Activated effector memory CD4-positive, alpha-beta T cell treated with Interleukin-2 at 50 U/mL for 16 hours (primary cell): Measurements from ENCODE around the gene MPPED2.
"Not testable (repeated sequence)": the region's sequence is repeated elsewhere in the genome, so short reads cannot be mapped to it uniquely, and the experiment has no call there.

Experiments
- DNase-seq: peaks from one replicate; pipeline ENCODE4 v3.0.0-alpha.2; 2020

Gene MPPED2

DNA sequence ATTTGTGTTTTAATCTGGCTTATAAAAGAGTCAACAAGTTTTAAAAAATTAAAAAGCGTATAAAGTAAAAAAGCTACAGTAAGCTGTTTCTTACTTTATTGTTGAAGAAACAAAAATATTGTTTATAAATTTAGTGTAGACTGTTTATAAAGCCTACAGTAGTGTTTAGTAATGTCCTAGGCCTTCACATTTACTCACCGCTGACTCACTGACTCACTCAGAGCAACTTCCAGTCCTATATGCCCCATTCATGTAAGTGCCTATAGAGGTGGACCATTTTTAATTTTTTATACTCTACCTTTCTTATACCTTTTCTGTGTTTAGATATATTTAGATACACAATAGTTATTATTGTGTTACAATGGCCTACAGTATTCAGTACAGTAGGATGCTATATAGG lies 12.2 kb downstream of the MPPED2 start:
- no peak for DNase-seq

DNA sequence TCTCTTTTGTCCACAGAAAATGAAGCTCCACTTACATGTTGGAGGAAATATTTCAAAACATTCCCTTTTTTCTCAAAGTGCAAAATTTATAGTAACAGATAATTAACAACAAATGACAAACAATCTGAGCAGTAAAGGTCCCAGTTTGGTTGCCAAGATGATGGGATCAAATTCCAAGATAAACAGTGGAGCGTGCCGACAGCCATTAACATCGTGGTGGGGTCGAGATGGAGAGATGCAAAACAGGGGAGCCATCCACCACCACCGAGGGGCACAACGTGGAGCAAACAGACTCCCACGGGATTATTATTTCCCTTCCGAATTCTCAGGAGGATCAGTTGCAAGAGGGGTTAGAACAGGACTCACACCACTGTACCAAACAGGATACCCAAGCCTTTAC lies 17.2 kb downstream of the MPPED2 start:
- DNase-seq: no peak

DNA sequence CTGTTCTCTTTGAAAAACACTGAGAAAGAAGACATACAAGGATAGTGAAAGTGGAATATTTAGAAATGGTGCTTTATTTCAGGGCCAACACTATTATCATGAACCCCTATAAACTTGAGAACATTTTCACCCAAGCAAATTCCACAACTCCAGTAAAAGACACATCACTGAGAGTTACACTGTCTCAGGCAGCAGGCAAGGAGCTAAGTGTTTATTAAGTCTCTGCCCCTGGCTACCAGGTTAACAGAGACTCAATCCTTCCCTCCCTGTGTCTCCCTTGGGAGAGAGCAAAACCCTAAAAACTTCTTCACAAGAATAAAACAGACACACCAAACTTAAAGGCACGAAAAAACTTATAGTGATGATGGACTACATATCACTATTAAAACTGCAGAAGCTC lies 18.5 kb downstream of the MPPED2 start:
- no peak for DNase-seq

DNA sequence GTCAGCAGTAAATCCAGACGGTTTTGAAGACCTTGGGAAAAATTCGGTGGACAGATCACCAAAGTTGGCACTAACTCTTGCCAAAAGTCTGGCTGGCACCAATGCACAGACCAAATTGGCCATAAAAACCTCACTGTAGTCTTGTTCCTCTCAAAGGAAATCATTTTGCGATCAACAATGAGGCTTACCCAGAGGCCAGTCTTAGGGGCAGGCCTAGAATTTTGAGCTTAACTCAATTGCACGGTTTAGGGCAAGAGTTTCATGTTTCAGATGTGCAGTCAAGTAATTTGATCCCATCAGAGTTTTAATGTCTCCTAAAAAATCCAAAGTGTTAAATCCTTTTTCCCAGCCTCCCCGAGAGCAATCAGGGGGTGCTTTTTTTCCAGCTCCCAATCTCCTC lies 19.0 kb downstream of the MPPED2 start:
- no peak for DNase-seq

DNA sequence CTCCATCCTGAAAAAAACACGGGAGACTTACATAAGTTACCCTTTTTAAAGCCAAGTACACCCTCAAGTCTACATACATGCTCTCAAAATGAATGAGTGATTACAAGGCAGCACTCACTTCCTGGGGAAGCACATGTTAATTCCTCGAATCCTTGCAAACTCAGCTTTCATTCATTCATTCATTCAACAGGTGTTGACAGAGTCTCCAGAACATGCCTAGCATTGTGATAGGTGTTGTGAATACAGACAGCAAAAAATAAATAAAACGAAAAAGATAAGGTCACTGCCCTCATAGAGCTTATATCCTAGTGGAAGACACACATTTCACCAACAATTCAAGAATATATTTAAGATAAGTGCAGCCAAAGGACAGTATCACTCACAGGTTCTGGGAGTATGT lies 19.7 kb downstream of the MPPED2 start:
- DNase-seq: no peak

DNA sequence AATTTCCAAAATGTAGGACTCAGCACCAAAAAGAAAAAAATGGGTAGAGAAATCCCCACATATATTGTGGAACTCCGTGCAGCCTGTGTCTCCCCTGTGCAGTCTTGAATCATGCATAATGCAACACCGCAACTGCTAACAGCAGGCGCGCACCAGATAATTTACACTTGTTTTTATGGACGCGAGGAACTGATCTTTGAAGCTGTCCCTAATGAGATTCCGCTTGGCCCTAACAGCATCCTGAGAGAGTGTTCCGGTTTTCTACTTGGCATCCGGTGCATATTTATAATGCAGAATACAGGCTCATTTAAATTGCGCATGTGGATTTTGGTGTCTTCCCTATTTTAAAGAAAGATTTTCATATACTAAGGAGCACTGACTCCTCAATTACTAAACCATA lies 21.1 kb downstream of the MPPED2 start:
- DNase-seq: no peak

DNA sequence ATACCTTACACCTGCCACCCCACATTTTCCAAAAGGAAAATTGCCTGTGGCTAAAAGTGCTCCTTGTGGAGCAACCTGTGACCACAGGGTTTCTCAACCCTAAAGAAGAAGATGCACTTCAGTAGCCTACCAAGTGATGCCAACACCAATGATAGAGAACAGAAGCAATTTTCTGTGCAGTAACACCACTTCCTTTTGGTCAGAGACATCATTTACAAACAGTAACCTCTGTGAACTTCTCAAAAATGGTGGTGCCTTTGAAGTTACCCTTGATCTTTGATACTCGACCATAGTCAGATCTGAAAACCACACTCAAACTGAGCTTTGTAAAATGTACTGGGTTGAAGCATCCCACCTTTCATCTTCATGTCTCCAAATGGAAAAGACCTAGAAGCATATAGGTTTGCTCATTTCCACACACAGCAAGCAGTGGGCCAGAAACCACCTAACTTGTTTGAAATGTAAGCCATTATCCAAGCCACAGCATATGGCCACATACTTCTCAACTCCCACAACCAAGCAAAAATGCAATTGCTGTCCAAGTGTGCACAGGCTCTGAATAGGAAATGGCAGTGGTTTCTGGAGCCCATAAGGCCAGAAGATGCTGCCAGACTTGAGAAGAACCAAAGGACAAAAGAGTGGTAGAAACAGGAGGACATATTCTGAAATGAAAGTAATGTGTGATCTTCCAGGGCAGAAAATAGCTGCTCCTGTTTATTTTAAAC lies 24.3 kb downstream of the MPPED2 start:
- no peak for DNase-seq

DNA sequence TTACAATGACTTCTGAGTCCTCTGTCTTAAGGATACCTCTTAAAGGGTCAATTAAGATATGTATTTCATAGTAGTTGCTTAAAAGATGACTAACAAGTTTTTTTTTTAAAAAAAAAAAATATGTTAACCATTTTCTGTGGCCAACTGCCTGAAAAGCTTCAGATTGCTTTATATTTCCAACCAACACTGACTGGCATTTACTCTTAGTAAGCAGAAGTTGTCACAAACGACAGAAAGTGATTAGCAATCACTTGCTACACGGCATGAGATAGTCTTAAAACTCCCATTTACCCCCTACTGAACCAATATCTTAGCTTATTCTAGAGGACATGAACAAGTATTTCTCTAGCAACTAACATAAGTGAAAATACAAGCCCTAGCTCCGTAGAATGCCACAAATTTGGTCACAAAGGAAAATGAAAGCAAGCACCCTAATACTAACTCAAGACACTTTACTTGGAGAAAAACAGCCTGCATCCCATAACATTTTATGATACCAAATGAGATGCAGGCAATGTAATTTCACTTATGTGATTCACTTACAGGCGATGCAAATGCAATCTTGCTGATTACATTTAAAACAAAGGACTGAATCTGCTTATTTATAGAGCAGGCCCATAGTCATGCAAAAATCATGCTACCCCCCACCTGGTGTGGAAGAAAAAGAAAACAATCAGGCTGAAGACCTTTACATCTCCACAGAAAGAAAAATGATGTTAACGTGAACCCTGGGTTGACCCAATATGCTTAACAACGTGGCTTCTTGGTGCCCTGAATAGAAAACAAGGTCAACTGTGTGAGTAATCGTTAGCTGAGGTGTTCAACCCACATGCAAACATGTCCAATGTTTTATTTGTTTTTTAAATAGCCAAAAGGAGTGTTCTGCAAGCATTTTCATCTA lies 25.7 kb downstream of the MPPED2 start:
- DNase-seq: no peak

DNA sequence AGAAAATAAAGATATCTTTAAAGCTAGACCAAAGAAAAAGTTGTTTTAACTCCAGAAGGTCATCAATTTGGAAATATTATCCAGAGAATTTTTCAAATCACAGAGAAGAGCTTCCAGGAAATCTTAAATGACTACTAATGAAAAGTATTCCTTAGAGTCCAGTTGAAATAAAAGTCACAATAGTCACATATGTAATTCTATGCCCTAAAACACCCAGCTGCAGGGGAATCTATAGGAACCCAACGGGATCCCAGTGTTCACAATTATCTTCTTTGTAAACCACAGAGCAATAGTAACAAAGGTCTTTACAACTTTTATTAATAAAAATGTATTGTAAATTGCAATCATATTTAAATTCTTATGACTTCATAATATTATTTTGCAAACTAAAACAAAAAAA lies 27.1 kb downstream of the MPPED2 start:
- no peak for DNase-seq

DNA sequence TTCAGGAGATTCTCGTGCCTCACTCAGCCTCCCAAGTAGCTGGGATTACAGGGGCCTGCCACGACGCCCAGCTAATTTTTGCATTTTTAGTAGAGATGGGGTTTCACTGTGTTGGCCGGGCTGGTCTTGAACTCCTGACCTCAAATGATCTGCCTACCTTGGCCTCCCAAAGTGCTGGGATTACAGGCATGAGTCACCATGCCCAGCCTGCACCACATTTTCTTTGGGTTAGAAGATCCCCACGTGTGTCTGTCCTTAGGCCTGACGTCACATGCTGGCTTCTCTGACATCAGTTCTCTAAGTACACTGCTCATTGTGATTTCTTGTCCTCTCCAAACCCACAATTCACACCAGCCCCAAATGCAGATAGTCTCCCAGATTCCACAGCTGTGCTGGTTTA lies 31.6 kb downstream of the MPPED2 start:
- not testable (repeated sequence) for DNase-seq

DNA sequence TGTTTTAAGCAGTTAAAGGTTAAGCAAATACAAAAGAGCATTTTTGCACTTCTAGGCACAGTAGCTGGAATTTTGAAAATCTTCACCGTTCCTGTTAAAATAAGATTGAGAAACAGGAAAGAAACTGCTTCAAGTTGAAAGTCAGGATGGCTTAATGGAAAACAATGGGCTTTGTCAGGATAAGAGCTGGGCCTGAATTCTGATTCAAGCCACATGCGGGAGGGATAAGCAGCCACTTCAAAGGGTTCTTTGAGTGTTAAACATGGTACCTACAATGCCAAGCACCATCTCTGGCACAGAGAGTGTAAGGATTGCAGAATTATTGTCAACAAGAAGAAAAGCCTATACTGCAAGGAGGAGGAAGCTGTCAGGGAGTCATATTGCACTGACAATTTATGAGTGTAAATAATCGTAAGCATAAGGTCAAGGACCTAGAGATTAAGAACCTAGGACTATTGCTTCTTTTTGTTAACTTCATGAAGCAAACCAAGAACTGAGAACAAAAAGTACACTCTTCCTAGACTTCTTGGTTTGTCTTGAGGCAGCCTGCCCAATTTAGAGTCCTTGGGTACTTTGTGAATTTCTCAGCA lies 32.5 kb downstream of the MPPED2 start:
- no peak for DNase-seq

DNA sequence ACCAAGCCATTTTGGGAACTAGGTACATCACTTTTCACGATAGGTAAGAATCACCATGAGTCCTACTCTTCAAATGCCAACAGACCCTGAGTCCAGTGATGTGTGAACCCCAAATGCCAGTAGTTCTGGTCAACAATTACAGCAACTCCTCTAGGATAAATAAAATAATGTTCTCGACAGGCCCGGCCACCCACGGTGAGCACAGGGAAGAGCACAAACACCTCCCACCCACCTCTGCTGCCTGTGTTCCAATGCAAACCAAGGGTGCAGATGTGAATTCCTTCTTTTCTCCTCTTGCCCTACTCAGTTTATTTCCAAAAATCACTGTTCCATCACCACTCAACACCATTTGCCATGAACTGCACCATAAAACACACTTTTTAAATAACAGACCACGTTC lies 33.3 kb downstream of the MPPED2 start:
- DNase-seq: no peak

DNA sequence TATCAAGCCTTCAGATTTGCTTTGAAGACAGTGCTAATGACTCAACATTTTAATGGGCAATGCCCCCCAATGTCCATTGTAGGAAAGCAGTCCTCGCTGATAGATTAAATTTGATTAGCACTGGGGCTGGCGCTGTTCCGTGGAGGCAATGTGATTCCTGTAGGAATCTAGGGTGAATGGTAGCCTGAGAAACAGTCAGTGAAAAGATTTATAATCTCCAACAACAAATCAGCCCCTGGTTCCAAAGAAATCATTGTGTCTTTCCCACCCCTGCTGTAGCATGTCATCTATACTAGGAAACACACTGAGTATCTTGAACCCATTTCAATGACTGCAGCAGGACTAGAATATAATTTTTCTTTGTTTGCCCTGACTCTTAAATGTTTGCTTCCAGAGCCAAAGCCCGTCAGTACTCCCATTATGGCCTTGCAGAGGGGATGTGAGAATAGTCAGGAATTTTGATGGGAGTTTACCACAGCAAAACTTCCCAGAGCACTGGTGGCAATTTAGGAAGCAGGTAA lies 36.1 kb downstream of the MPPED2 start:
- DNase-seq: no peak

DNA sequence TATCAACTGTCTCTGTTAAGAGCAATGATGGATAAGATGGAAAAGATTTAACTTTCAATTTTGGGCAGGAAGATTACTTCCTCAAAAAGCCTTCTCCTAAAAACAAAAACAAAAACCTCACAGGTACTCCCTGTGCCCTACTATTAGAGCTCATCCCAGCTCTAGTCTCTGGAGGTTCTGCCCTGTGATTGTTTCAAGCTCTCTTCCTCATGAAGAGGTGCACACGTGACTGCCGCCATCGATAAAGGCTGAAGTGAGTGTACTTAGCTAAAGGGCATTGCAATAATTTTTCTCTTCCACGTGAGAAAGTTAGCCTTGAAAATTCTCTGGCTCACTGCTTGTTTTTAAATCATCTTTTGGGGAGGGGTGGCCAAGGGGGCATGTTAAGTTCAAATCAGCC lies 36.6 kb downstream of the MPPED2 start:
- DNase-seq: no peak

DNA sequence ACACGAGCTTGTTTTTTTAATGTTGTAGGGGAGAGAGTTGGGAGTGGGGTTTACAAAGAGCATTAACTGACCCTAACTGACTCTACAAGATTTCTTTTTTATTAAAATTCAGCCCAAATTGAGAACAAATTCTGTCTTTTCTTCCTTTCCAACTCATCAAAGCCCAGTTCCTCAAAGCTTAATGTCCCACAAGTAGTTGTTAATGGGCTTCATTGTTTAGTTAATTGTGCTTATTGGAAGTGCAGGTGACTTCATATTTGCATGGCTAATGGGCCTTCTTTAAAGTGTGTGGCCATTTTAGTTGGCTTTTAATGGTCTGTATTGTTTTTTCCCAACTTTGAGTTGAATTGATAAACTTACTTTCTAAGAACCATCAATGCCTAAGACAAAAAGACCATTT lies 39.8 kb downstream of the MPPED2 start:
- no peak for DNase-seq

DNA sequence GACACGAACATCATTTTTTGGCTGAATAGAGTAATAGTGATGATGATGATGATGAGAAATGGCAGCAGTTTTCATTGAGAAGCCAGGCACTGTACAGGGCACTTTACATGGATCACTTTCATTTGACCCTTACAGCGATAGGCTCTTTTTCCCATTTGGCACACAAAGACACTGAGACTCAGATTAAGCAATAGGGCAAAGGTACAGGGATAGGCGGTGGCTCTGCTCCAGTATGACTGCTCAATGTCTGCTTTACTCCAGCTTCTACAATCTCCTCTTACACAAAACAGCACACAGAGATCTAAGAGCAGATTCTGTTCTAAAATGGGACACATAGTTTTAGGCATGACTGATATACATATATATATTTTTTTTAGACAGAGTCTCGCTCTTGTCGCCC lies 40.6 kb downstream of the MPPED2 start:
- DNase-seq: no peak

DNA sequence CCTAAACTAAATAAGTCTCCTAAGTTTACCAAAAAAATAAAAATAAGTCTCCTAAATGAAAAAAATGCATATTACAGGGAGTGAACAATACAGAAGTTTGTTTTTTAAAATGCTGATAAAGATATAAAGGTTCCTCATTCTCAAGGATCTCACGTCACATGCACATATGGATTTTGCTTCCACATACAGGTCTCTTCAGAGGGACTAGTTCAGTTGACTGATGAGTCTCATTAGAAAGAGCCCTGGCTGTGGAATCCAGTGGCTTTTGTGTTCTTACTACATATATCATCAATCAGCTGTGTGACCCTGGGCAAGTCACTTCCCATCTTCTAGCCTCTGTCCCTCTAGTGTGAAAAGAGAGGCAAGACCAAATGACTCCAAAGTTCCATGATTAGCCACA lies 43.1 kb downstream of the MPPED2 start:
- DNase-seq: no peak

DNA sequence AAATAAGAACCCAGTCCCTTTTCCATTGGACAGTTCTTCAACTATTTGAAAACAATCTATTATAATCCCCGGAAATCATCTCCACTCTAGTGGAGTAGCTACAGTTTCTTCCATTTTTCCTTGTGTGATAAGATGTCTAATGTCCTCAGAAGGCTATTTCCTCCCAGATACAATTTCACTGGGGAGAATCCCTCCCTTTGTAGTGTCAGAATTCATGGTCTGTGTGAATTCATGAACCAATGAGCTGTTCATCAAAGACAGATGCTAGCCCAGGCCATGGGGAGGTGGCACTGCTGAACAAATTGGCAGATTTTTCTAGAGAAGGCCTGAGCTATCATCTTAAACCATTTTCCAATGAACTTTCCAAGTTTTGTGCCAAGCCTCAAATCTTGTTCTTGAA lies 45.4 kb downstream of the MPPED2 start:
- no peak for DNase-seq

DNA sequence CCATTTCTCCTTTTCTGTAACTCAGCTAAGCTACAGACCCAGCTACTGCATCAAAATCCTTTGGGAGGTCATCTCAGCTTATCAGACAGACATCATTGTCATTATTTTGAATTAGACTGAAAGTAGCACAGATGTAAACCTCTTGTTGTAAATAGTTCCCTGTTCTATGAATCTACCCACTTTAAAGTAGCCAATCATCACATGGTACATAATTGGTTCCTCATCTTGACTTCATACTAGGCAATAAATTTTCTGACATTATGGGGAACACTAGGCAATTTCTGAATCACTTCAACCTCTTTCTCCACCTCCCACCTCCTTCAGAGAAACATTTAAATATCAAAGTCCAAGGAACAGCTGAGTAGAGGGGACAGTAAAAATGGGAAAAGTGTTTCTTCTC lies 47.9 kb downstream of the MPPED2 start:
- no peak for DNase-seq

DNA sequence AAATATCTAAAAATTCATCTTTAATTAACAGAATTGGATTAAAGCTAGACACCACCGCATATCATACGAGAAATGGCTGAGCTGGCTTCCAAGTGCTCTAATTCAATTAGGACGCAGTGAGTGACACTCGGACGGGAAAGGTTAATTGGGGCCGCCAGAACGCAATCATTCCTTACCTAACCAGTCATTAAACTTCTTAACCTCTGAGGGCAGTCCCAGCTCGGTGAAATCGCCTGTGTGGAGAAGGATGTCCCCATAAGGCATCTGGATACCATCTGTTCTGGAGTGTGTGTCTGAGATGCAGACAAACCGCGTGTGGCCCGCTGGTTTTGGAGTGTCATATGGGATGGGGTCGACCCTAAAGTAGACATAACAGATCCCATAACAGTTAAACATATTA lies 50.3 kb downstream of the MPPED2 start:
- DNase-seq: no peak

DNA sequence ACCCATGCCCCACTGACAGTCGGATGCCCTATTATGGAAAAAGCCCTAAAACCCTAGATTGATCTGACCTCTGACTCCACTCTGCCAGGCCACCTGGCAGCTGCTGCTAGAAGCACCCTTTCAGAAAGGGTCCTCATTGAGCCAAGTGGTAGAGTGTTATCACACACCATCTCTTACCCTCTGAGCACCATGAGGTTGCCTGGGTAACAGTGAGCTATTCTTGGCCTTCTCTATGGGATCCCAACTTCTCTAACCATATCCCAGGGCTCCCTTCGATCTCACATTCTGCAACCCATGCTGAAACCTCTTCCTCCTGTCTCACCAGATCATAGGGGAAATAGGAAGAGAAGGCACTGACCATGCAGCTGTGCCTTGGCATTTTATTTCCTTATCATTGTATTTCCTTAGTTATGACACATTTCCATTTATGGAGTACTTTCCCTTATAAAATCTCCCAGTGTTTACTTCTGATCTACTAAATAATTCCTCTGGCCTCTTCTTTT lies 52.7 kb downstream of the MPPED2 start:
- DNase-seq: no peak

DNA sequence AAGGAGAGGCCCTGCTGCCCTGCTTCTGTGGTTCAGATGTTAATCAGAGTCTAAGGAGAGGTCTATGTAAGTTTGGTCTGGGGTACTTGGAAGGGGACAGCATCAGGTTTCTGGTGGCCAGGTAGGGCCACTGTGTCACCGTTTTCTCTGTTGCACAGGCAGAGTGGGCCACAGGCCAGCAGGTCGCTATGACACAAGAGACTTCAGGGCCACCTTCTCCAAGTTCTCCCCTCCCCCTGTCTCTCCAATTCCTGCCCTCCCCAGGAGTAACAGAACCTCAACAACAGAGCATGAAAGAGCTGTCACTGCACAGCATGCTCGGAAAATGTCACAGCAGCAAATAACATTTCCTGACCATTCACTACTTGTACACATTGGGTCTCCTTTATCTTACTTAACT lies 58.6 kb downstream of the MPPED2 start:
- no peak for DNase-seq

DNA sequence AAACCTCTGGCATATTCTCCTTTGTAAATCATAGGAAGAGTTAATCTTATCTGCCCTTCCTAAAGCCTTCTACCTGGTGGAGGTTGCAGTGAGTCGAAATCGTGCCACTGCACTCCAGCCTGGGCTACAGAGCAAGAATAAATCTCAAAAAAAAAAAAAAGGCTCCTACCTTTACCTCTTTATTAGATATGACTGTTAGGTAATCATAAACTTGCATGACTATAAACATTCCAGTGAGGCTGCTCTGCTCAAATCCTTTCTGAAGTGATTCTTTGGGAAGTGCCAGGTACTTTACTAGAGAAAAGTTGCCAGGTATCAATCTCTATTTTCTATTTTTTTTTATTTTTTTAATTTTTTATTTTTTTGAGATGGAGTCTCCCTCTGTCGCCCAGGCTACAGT lies 59.6 kb downstream of the MPPED2 start:
- DNase-seq: no peak
